ENCODE results near the gene EPS15. TPM values are rescaled to one million over a fixed set of nuclear protein-coding genes. Genes with fewer than 3 reads are reported as not detected.

The EPS15 gene
- total RNA-seq, 2 donors from 2014 or later = 123 to 197 TPM

GRCh38 chr1:51306950-51307349 is 212.1 kb downstream of the EPS15 start:
- no peak for DNase-seq (ENCODE audit: low spot score)
- Histone ChIP-seq H3K36me3 (no peaks in the 10 kb centered on the region), H3K27me3 (replicated peaks; ENCODE audit: insufficient read depth) (no peaks in the 10 kb centered on the region), H3K9me3 (no peaks in the 10 kb centered on the region), H3K4me3 (no peak overlapping the region), H3K4me1 (ENCODE audit: control insufficient read depth in 1 of 2, low read depth in 2 of 2) (peaks cover 0 to 8% of the 10 kb centered on the region in 2 donors), H3K27ac (no peak overlapping the region)
- TF ChIP-seq CTCF (IDR thresholded peaks at IDR 0.05) = no peak
- ATAC-seq (ENCODE audit: insufficient number of reproducible peaks, low FRiP score, low read depth) = no peak

DNA sequence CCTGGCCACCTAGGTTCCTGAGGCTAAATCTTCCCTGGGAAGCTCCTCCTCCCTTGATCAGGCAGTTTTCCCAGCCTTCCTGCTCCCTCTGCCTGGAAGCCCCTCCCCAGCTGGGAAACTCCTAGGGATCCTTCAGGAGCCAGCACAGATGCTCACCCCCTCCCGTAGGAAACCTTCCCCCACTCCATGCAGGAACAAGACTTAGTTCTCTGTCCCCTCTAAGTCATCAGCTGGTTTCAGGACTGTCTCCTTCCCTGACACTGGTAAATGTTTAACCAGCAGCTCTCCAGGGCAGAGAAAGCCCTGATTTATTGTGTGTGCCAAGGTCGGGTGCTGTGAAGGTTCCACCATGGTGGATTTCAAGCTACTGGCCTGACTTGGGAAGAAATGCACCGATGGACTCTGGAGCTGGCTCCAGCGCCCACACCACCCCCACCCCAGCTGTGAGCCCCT is 213.7 kb downstream of the EPS15 start:
- Histone ChIP-seq H3K27me3 (replicated peaks; ENCODE audit: insufficient read depth) (no peaks in the 10 kb centered on the region), H3K27ac (no peak overlapping the region), H3K4me3 (no peak overlapping the region), H3K9me3 (no peaks in the 10 kb centered on the region), H3K4me1 (ENCODE audit: control insufficient read depth in 1 of 2, low read depth in 2 of 2) (peaks cover 0 to 8% of the 10 kb centered on the region in 2 donors), H3K36me3 (no peaks in the 10 kb centered on the region)
- TF ChIP-seq CTCF (IDR thresholded peaks at IDR 0.05) = no peak
- no peak for DNase-seq (ENCODE audit: low spot score)
- ATAC-seq (ENCODE audit: insufficient number of reproducible peaks, low FRiP score, low read depth) = no peak

DNA sequence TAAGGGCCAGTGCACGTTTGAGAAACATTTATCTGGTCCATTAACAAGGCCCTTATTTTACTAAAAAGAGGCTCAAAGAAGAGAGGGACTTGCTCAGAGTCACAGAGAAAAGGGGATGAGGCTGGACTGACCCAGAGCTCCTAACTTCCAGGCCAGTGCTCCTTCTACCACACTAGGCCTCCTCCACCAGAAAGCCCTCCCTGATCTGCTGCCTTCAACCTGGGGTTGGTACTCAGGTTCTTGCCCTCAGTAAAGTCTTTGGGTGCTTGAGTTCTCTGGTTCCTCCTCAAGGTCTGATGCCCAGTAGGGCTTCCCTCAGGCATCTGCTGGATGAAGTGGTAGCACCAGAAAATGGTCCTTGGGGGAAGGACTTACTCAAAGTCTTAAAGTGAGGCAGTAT is 214.7 kb downstream of the EPS15 start:
- DNase-seq (ENCODE audit: low spot score) (no peak), ATAC-seq (ENCODE audit: insufficient number of reproducible peaks, low FRiP score, low read depth) (no peak)
- no peak overlapping the region for H3K27ac ChIP-seq
- H3K27me3 ChIP-seq (replicated peaks; ENCODE audit: insufficient read depth) = no peaks in the 10 kb centered on the region
- H3K4me3 ChIP-seq = no peak overlapping the region
- H3K4me1 ChIP-seq (ENCODE audit: control insufficient read depth in 1 of 2, low read depth in 2 of 2) = peaks cover 0 to 8% of the 10 kb centered on the region in 2 donors
- H3K36me3 ChIP-seq = no peaks in the 10 kb centered on the region
- TF ChIP-seq CTCF (IDR thresholded peaks at IDR 0.05) = no peak
- no peaks in the 10 kb centered on the region for H3K9me3 ChIP-seq

Other genes with a start within 250 kb of the EPS15 start
- 1 to 10 TPM; 1.2 to 4.0 TPM for gene TTC39A, start 188.7 kb downstream of the EPS15 start, total RNA-seq
- gene OSBPL9, start 97.8 kb upstream of the EPS15 start, total RNA-seq = 100 to 1,000 TPM in 1 of 2 donors, 10 to 100 TPM in 1; 94.1 to 114 TPM

Measured in thoracic aorta (tissue), 2 donors.